ENCODE measurements around the gene NUCB2.
A peak's percentile ranks its signal among the peaks of the same experiment; 100 is the strongest.
"Not testable (repeated sequence)": the region's sequence is repeated elsewhere in the genome, so short reads cannot be mapped to it uniquely, and the experiment has no call there.

Gene NUCB2

DNA sequence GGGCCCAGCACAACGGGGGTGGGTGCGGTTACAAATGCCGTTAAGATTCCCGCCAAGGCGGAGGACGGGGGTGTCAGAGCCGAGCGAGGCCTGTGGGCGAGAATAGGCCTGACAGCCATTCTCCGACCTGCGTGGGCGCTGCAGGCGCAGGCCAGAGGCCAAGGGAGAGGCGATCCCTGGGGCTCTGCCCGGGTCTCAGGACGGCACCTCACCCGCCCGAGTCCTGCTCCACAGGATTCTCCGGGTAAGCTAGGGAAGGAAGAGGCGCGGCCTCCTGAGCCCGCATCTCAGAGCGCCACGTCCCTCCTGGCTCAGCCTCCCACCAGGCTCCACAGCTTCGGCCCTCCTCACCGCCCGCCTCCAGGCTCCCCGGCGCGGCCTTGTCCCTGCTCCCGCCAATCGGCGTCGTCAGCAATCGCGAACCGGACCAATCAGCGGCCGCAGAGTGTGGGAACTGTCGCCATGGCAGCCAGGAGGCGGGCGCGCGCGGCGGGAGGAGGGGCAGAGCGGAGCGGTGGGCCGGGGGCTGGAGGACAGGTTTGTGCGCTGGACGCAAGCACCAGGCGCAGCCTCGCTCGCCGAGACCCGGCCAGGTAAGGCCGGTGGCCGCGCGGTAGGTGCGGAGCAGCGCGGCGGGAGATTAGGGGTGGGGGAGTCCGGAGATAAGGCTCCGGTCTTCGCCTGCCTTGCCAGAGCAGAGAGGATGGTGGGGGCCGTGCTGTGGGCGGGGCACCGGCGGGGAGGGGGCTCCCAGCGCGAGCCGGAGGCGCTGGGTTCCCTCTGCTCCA lies at the start of gene NUCB2:
NUCB2 (plus strand) TSS at position 504 of the 788 bp plus-strand sequence. CDS start 18,585 bp downstream, outside the sequence.
- peak; percentile 84 for DNase-seq (ENCODE audit: low read depth)

DNA sequence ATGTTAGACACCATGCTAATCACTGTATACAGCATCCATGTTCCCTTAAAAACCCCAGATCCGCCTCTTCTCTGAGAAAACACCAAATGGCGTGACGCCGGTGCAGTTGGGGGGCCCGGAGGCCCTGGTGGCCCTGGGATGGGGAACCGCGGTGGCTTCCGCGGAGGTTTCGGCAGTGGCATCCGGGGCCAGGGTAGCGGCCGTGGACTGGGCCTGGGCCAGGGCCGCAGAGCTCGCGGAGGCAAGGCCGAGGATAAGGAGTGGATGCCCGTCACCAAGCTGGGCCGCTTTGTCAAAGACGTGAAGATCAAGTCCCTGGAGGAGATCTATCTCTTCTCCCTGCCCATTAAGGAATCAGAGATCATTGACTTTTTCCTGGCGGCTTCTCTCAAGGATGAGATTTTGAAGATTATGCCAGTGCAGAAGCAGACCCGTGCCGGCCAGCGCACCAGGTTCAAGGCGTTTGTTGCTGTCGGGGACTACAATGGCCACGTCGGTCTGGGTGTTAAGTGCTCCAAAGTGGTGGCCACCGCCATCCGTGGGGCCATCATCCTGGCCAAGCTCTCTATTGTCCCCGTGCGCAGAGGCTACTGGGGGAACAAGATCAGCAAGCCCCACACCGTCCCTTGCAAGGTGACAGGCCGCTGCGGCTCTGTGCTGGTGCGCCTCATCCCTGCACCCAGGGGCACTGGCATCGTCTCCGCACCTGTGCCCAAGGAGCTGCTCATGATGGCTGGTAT lies 48.2 kb upstream of the NUCB2 start:
- not testable (repeated sequence) for DNase-seq (ENCODE audit: low read depth)

DNA sequence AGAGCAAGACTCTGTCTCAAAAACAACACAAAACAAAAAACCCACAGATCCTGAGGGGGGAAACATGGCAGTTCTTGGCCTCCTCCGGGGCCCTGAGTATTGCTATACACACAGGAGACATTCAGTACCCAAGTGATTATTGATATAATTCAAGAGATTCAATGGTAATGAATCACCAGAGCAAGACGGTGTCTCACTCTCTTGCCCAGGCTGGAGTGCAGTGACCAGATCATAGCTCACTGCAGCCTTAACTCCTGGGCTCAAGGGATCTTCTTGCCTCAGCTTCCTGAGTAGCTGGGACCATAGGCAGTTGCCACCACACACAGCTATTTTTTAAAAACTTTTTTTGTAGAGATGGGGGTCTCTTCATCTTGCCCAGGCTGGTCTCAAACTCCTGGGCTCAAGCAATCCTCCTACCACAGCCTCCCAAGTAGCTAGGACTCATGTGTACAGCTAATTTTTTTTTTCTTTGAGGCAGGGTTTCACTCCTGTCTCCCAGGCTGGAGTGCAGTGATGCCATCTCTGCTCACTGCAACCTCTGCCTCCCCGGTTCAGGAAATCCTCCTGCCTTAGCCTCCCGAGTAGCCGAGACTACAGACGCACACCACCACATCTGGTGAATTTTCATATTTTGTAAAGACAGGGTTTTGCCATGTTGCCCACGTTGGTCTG lies 46.9 kb upstream of the NUCB2 start:
- DNase-seq (ENCODE audit: low read depth): no peak

DNA sequence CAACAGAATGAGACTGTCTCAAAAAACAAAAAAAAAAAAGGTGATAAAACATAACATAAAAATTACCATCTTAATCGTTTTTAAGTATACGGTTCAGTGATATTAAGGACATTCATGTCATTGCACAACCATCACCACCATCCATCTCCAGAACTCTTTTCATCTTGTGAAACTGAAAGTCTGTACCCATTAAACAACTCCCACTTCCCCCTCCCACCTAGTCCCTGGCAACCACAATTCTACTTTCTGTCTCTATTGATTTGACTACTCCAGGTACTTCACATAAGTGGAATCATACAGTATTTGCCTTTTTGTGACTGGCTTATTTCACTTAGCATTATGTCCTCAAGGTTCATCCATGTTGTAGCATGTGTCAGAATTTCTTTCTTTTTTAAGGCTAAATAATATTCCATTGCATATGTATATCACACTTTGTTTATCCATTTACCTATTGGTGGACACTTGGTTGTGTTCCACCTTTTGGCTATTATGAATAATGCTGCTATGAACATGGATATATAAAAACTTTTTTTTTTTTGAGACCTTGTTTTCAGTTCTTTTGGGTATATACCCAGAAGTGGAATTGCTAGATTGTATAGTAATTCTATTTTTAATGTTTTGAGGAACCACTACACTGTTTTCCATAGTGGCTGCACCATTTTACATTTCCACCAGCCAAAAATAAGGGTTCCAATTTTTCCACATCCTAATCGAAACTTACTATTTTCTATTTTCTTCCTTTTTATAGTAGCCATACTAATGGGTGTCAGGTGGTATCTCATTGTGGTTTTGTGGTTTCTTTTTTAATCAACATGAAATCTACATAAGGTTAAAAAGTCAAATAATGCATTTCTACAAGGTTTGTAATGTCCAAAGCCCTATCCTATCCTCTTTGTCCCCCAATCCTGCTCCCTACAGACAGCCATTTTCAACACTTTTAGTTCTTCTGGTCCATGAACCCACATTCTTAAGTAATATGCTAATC lies 45.4 kb upstream of the NUCB2 start:
- DNase-seq (ENCODE audit: low read depth): no peak

DNA sequence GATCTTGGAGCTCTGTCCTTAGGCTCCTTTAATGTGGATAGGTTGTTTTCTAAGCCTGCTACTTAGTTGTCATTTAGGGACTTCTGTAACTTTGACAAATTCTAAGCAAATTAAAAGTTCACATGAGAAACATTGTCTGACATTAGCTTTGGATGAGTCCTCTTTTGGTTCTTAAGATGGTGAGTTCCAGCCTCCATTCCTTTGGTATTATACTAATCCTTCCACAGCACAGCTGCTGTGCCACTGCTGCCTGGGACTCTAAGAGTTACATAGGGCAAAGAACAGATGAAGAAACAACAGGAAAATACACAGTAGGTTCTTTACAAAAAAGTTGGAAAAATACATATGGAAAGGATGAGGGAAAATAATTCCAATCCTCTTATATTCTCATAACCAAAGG lies 43.4 kb upstream of the NUCB2 start:
- DNase-seq (ENCODE audit: low read depth): no peak

- no peak for DNase-seq (ENCODE audit: low read depth)
Measured at GRCh38 chr11:17238377-17238776, 38.2 kb upstream of the NUCB2 start.

DNA sequence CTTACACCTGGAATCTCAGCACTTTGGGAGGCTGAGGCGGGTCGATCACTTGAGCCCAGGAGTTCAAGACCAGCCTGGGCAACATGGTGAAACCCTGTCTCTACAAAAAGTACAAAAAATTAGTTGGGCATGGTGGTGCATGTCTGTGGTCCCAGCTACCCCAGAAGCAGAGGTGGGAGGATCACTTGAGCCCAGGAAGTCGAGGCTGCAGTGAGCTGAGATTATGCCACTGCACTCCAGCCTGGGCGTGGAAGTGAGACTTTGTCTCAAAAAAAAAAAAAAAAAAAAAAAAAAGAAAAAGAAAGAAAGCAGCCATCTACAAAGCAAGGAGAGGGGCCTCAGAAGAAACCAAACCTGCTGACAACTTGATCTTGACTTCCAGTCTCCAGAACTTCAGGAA lies 36.6 kb upstream of the NUCB2 start:
- not testable (repeated sequence) for DNase-seq (ENCODE audit: low read depth)

- no peak for DNase-seq (ENCODE audit: low read depth)
Measured at GRCh38 chr11:17240780-17241179, 35.8 kb upstream of the NUCB2 start.

DNA sequence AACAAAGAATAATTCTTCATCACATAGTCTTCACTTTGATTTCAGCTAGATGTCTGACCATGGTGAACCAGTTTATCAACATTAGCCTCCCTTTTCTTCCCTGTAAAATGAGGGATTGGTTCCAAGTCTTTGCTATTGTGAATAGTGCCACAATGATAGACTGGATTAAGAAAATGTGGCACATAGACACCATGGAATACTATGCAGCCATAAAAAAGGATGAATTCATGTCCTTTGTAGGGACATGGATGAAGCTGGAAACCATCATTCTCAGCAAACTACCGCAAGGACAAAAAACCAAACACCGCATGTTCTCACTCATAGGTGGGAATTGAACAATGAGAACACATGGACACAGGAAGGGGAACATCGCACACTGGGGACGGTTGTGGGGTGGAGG lies 33.6 kb upstream of the NUCB2 start:
- not testable (repeated sequence) for DNase-seq (ENCODE audit: low read depth)

GRCh38 chr11:17244046-17244445 lies 32.5 kb upstream of the NUCB2 start:
- DNase-seq (ENCODE audit: low read depth): no peak

- DNase-seq (ENCODE audit: low read depth): no peak
Measured at GRCh38 chr11:17250561-17251350, 25.8 kb upstream of the NUCB2 start.

- DNase-seq (ENCODE audit: low read depth): no peak
Measured at GRCh38 chr11:17252704-17253103, 23.8 kb upstream of the NUCB2 start.

- DNase-seq (ENCODE audit: low read depth): peak; percentile 72
Measured at GRCh38 chr11:17256512-17256911, 20.0 kb upstream of the NUCB2 start.

DNA sequence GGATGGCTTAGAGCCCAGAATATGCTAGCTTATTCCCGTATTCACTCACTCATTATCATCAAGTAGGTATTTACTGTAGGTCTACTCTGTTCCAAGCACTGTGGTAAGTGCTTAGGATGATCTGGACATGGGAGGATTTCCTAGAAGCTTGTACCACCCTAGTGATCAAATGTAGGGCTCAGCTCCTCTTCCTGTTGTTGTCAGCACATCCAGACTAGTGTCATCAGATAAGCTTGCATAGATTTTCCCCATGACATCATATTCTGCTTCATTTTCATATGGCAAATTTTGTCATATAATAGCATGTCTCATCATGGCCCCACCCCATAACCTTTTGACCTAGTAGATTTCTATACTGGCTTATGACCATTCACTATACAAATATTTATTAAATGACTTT lies 19.3 kb upstream of the NUCB2 start:
- DNase-seq (ENCODE audit: low read depth): peak; percentile 52

GRCh38 chr11:17258670-17259069 lies 17.9 kb upstream of the NUCB2 start:
- DNase-seq (ENCODE audit: low read depth): no peak

DNA sequence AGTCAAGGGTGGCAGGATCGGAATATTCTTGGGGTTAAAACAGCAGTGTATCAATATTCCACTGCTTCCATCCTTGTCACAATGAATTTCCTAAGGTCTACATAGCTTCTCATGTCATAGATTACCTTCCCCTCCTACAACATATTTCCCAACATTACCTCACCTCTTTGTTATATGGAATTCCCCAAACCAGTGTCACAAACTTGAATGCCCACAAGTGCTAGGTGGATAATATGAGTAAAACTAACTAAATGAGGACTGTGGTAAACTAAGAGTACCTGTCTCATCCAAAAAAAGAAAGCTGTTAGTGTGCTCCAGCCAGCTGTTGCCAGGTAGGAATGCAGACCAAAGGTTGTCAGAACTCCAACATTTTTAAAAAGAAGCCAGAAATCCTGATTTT lies 17.0 kb upstream of the NUCB2 start:
- DNase-seq (ENCODE audit: low read depth): no peak

GRCh38 chr11:17260020-17260419 lies 16.5 kb upstream of the NUCB2 start:
- DNase-seq (ENCODE audit: low read depth): no peak

GRCh38 chr11:17263769-17264168 lies 12.8 kb upstream of the NUCB2 start:
- DNase-seq (ENCODE audit: low read depth): no peak

DNA sequence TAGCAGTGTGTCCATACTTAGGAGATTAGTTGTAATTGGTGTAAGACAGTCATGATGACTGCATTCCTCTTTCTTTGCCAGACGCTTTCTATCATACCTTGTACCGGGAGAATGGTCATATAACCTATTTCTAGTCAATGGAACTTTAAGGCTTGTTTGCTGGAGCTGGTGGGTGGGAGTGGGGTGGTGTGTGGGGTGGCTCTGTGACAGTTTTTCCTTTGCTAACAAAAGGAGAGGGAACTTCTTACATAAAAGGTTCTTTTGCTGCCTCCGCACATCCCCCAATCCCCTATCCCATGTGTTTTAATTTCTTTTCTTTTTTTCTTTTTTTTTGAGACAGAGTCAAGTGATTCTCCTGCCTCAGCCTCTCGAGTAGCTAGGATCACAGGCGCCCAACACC lies 9.8 kb upstream of the NUCB2 start:
- no peak for DNase-seq (ENCODE audit: low read depth)

DNA sequence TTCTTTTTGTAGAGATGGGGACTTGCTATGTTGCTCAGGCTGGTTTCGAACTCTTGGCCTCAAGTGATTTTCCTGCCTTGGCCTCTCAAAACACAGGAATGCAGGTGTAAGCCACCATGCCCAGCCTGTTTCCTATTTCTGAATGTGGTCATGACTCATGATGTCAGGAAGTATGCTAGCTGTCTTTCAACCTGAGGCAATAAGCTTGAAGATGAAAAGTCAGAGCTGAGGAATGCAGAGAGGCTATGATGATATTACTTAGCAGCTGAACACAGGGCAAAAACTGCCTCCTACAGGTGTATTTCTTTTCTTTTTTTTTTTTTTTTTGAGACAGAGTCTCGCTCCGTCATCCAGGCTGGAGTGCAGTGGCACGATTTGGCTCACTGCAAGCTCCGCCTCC lies 9.0 kb upstream of the NUCB2 start:
- peak; percentile 50 for DNase-seq (ENCODE audit: low read depth)

- not testable (repeated sequence) for DNase-seq (ENCODE audit: low read depth)
Measured at GRCh38 chr11:17268500-17268899, 8.0 kb upstream of the NUCB2 start.

Measured in HS-27A (cell line).